Measurements from ENCODE around the gene TRPM6.

The TRPM6 gene

DNA sequence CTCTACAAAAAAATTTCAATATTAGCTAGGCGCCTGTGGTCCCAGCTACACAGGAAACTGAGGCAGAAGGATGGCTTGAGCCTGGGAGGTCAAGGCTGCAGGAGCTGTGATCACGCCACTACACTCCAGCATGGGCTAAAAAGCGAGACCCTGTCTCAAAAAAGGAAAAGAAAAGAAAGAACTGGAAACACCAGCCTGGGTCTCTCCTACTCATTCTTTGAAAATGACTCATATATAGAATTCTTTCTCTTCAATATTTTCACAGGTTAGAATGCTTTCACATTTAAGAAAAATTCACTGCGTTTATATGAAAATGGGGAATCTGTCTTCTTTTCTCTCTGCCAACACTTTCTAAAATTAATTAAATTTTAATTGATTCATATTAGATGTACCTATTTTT is 115.6 kb downstream of the TRPM6 start:
- no peak for DNase-seq

DNA sequence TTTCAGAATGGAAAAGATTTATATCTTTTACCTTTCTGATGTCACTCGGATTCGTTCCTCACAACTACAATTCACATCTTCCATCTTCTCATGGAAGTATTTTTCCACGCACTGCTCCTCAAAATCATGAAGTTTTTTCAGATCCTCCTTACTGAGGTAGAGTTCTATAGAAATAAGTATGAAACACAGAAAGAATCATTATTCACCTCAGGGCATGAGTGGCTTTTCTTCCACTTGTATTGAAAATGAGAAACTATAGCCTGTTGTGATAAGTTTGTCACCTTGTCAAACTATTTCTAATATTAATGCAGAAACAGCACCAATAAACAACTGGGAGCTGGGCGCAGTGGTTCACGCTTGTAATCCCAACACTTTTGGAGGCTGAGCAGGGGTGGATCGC is 116.0 kb downstream of the TRPM6 start:
- DNase-seq: no peak

DNA sequence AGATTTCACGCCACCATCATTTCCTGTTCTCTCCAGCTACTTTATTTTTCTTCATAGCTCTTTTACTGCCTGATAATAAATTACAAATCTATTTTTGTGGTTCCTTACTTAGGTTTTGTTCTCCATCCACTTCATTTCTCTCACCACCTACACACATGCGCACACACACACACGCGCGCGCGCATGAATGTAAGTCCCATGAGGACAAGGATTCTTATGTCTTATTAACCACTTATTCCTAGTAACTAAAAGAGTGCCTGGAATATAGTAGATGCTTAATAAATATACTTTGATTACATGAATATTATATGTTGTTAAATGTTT is 116.5 kb downstream of the TRPM6 start:
- no peak for DNase-seq

DNA sequence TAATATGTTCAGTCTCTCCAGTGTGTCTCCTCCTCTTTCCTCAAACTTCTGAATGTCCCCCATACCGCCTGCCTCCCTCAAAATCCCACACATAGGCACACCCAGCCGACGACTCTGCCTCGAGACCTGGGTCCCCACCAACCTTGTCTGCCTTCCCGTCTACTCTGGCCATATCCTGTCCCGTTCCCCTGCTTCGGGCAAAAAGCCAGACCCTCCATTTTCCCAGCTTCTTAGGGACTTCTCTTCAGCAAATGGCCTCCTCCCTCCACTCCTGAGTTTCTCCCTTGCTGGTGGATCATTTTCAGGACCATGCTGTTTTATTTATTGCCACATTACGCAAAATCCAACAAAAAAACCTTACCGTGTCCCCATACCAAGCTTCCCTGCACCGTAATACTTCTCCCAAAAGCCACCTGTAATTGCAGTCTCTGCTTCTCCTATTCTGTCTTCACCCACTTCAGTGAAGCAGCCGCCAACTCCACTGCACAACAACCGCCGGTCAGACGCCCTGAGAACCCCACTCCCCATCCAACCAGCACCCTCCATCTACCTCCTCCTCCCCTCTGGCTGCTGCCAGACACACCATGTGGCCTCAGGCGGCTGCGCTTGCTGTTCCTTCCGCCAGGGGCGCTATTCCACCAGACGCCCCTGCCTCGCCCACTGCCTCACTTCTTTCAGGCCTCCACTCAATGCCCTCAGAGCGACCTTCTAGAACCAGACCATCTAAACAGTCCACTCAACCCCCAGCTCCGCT is 117.0 kb downstream of the TRPM6 start:
- DNase-seq: no peak

DNA sequence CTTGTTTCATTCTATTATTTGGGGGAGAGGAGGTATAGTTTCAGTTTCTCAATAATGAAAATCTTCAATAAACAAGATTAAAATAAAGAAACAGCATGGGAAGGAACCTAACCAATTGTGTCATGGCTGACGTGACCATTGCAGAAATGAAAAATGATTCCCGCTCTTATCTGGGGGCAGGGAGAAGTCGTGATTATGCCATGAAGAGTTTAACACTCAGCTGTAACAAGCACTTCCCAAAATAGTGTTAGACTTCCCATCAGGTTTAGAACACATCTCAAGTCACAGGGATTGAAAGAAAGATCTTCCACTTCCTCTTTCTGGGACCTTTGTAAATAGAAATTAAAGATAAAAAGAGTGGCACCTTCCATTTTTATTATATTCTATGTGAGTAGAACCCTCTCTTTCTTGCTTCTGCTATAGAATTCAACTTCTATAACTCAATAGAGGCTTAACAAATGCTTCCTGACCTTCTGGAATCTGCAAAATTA is 122.2 kb downstream of the TRPM6 start:
- no peak for DNase-seq

DNA sequence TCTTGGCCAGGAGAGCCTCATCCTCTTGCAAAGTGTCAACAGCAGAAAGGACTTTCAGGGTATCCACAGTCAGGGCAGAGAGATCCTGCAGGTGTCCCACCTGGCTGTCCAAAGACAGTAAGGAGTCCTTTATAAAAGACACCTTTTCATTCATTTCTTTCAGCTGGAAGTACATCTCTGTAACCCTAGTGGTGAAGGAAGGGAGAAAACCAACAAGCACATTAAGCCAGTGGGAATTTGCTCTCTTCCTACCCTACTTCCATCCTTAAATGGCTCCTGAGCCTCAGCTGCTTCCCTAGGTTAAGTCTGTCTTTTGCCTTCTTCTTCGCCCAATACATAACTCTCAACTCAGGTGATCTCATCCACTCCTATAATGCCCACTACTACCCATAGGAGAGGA is 124.8 kb downstream of the TRPM6 start:
- no peak for DNase-seq

DNA sequence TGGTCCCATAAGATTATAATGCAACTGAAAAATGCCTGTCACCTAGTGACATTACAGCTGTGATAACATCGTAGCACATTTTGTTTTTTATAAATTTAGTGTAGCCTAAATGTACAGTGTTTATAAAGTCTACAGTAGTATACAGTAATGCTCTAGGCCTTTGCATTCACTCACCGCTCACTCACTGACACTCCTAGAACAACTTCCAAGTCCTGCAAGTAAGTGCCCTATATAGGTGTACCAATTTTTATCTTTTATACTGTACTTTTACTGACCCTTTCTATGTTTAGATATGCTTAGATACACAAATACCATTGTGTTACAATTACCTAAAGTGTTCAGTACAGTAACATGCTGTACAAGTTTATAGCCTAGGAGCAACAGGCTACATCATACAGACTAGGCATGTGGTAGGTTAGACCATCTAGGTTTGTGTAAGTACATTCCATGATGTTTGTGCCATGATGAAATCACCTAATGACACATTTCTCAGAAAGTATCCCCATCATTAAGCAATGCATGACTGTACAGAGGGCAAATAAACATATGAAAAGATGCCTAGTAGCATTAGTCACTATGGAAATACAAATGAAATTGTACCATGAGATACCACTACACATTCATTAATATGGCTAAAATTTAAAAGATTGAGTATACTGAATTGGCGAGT is 127.6 kb downstream of the TRPM6 start:
- no peak for DNase-seq

DNA sequence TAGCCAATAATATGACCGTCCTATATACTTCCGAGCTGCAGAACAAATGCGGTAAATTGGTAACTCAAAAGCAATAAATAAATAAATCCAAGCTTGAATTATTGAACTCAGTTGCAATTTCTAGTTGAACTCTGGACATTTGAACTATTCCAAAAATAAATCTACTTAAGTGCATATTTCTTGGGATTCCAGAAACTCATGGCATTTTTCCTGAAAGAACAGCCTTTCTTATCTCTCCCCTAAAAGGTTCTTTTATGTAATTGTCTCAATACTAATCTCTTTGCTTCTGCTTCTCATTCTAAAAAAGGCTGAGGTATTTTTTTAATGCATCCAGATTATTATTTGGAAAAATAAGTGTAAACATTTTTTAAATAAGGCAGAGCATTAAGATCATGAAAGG is 131.7 kb downstream of the TRPM6 start:
- DNase-seq: no peak

DNA sequence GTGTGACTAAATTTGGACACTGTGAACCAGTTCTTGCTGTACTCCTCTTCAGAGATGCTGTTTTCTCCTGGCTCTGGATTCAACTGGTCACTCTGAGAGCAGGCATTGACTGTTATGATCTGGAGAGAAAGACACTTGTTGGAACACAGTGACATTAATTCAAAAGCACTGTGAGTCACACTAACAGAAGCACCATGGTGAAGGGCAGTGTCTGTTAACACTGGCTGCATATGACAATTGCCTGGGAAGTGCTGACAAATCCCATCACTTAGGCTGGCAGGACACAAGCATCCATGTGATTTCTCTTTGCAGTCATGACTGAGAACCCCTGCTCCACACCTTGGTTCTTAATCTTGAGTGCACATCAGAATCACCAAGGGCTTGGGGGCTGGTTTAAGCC is 132.4 kb downstream of the TRPM6 start:
- no peak for DNase-seq

DNA sequence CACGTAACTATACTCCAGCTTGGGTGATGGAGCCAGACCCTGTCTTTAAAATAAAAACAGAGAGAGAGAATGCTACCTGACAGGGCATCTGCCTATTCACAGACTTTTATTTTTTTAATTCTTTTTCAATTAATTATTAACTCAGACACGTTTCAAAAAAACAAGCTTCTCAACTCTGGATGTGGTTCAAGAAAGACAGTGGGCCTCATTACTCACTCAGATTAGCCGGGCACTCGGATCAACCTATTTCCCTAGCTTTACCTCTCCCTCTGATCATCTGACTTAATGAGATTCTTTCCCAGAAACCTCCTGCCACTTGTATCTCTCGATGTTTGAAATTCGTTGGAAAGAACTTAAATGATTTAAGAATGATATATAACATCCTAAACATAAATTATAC is 134.1 kb downstream of the TRPM6 start:
- DNase-seq: no peak

DNA sequence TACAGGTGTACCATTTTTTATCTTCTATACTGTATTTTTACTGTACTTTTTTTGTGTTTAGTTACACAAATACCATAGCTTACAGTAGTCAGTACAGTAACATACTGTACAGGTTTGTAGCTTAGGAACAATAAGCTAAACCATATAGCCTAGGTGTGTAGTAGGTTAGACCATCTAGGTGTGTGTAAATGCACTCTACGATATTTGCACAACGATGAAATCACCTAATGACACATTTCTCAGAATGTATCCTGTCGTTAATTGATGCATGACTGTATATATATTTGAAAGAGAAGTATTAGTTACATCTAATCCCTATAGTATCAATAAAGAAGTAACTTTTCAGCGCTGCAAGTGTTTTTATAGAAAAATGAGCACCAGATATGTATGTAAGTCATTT is 138.8 kb downstream of the TRPM6 start:
- no peak for DNase-seq

DNA sequence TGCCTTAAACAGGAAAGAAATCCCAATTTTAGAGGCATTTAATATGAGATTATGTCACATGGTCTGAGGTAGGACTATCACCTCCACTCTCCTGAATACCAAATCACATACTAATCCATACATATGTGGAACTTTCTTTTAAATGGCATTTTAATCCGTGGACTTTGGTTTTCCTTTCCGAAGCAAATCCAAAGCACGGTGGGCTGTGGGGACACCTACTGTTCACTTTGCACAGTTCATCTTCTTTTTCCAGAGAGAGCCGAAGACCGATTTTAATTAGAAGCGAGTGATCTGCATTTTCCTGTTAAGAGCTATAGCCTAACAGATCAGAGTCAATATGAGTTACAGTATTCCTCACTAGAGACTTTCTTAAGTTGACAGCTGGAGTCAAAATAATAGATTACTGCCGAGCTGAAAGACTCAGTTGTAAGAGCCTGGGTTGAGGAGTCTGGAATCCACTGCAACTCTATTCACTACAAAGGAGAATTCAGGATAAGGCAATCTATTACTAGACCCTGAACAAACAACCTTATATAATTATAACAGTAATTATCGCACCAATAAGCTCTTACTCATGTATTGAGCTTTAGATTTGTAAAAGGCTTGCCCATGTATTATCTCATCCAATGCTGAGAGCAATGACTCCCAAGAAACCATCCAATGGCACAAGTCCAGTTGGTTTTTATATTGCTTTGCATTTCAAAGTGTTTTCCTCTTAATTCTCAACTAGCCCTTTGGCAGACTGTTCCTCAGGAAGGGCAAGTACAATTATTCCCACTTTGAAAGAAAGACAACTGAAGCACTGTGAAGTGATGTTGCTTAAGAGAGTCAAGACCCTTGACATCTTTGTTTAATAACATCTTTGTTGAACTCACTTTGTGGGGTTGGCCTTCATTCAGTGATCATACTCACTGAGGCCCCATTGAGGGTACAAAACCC is 144.7 kb downstream of the TRPM6 start:
- no peak for DNase-seq

DNA sequence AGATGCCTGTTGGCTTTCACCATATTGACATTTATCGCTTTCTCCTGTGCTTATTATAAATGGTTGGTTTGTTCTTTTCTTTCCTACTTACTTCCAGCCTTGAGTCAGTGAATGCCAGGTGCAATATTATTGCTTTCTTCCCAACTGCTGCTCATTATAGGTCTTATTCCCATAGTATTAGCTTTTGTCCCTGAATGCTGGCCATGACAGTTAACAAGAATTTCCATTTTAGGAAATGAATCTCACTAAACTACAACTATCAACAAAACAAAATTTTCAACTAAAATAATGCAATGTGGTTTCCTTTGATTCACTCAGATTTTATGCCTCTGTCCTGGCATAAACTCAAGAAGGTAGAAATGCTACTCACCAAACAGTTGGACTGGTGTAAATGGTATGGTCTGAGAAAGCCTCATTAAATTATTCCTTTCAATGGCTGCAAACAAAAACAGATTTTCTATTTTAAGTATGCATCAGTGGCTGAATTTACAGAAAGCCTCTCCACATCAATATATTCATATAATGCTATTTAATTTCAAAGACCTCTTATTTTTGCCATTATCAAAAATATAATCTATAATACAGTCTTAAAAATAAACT is 145.4 kb downstream of the TRPM6 start:
- DNase-seq: no peak

DNA sequence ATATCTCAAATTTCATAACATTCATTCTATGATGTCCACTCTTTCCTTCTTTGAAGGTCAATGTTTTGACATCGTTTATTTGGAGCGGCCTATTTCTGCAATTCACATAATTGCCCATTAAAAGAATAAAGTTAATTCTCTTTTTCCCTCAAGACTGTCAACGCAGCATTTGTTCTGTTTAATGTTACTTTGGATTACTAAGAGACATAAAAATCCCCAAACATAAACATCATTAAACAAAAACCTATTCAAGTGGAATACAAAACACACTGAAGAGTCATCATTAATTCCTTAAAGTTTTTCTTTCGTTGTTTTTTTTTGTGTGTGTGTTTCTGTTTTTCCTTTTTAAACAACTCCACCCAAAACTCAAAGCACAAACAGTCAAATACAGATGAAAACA is 151.1 kb downstream of the TRPM6 start:
- no peak for DNase-seq

DNA sequence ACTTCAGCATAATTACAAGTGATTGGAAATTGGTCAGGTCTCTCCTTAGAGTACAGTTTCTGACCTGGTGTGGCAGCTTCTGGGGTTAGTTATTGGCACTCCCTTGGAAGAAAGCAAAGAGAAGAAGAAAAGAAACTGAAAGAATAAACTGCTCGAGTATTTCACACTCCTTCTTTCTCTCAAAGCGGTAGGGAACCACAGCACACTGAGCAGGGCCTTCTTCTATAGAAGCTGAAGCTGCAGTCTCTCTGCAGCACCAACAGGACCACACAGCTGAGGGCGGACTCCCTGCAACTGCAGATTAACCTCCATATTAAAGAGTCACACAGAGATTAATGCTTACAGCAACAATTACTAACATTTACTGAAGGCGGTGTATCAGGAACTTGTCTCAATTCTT is 152.0 kb downstream of the TRPM6 start:
- no peak for DNase-seq

DNA sequence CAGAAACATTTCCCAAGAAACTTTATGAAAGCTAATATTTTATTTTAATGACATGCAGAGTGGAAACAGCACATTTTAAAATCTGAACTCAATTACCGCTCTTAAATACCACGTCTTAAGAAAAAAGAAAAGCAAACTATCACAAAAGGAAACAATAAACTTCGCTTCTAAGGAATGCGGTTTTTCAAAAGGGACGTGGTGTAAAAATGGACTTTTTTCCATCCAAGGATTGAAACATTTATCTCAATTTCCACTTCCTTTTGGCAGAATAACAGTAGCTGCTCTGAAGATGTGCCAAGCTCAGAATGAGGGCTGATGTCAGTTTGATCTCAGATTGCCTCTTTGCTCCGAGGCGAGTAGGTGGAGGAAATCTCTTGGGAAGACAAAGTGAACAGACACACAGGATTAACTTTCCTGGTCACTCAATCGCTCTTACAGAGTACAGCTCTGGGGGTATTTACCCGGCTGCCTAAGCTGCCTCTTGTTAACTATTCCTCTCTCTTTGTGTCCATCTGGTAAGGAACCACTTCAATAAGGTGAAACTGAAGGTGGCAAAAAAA is 158.5 kb downstream of the TRPM6 start:
- no peak for DNase-seq

DNA sequence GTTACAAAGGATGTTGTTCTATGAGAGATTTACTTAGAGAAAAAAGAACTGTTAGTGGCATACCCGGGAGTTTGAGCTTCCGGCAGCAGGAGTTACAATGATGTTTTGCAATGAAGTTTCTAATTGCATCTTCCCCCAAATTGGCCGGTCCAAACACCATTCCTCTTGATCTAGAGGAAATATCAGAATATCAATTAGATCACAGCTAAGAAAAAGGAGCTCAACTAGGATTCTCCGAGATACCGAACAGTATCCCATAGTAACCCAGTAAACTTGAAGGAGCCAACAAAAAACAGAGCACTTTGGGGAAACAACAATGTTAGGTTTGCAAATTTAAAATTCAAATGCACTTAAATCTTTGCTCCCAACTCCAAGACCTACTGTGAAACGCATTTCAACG is 159.5 kb downstream of the TRPM6 start:
- DNase-seq: no peak

DNA sequence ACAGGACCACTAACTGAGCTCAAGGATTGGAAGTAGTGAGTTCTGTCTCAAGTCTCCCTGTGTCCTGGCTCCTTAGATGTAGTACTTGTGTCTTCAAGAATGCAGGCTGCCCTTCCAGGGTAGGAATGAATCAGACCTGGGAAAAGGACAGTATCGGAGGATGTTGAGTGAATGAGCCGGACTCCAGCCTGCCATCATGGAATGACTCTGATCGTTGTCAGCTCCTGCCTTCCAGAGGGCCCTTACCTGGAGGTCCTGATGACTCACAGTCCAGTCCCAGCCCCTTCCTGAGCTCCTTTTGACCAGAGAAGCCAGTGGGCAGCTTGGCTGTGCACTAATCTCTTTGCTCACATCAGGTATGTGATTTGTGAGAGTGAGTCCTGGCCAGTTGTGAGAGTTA is 161.1 kb downstream of the TRPM6 start:
- DNase-seq: no peak

DNA sequence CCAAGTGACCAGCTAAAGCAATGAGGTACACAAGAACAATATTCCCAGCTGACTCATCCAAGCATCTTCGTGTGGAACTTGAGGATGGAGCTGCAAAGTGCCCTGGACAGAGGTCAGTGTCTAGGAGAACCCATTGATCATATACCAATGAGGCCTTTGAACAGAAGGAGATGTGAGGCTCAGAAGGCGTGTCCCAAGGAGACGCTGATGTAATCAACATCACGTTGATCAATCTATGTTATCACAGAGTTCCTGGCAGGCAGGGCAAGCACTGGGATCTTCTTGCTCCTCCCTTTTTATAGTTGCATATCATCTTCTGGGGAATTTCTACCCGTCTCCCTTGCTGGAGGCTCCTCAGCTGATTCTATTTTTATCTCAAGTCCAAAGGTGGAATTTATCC is 163.4 kb downstream of the TRPM6 start:
- DNase-seq: no peak

DNA sequence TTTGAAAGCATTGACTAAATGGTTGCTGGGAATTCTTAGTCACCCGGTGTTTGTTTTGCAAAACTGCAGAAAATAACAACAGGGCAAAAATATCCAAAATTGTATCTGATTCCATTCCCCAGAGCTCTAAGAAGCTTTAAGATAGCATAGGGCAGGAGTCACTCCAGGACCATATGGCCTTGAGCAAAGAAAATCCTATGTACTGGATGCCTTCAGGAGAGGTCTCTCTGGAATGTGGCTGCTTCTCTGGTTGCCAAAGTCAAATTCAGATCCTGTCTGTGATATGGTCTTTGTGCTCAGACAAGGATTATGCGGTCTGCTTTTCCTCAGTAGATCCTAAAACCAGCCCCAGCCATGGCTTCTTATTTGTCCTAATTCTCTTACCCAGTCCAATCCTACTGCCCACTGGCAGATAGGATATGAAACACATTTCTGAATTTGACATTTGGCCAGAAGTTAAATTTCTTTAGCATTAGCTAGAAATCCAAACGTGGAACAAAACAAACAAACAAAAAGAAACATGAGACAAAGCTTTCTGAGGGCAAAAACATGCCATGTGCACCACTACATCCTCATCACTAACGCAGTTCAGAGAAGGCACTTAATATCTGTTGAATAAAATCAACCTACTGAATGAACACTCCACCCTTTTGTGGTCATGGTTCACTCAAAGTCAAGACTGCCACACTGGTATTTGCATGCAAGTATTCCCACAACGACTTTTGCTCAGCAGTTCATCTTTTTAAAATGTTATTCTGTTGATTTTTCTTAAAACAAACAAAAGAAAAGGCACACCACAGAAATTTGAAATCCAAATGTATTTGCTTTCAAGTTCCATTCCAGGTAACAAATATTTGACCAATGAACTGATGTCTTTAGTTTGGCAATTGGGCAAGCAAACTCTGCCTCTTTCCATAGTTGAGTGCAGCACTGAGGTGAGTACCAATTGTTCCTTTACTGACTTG is 165.7 kb downstream of the TRPM6 start:
- no peak for DNase-seq

DNA sequence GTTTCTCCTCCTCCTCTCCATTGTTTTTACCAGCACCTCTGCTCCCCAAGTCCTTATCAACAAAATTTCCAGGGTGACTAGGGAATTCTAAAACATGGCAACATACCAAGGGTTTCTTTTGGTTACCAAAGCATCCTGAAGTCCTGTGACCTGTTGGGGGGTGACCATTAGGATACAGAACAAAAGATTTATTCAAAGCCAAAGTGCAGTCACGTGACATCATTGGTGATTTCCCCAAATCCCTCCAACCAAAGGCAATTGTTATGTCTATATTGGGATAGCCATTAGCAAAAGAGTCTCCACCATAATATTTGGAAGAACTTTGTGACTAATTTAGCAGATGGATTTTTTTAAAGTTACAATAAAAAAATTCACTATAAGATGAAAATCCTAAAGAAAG is 168.4 kb downstream of the TRPM6 start:
- DNase-seq: no peak

DNA sequence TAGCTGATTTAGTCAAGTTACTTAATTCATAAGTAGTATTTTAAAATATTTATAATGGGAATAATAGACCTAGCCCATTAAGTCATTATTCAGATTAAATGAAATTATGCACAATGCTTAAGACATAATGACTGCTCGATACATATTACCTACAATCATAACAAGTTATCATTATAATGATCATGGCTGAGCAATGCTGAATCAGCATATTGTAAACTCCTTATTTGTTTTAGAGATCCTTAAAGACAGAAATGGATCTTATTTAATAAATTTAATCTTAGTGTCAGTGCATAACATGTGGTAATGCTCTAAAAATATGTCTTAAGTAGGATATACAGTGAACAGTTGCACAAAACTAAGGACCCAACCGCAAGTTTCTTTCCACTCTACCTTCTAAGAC is 169.0 kb downstream of the TRPM6 start:
- DNase-seq: no peak

Data from NCI-H187 treated with DMSO at 0.1 percent for 48 hours (cell line).